NCI-H1417 (cell line): ENCODE measurements around the gene KISS1R.
"Not testable (repeated sequence)": the region's sequence is repeated elsewhere in the genome, so short reads cannot be mapped to it uniquely, and the experiment has no call there.

Experiments
- DNase-seq, 3 experiments: peaks; one replicate each; lab custom pipeline; 2025; lab: John Stamatoyannopoulos, UW

The KISS1R gene

DNA sequence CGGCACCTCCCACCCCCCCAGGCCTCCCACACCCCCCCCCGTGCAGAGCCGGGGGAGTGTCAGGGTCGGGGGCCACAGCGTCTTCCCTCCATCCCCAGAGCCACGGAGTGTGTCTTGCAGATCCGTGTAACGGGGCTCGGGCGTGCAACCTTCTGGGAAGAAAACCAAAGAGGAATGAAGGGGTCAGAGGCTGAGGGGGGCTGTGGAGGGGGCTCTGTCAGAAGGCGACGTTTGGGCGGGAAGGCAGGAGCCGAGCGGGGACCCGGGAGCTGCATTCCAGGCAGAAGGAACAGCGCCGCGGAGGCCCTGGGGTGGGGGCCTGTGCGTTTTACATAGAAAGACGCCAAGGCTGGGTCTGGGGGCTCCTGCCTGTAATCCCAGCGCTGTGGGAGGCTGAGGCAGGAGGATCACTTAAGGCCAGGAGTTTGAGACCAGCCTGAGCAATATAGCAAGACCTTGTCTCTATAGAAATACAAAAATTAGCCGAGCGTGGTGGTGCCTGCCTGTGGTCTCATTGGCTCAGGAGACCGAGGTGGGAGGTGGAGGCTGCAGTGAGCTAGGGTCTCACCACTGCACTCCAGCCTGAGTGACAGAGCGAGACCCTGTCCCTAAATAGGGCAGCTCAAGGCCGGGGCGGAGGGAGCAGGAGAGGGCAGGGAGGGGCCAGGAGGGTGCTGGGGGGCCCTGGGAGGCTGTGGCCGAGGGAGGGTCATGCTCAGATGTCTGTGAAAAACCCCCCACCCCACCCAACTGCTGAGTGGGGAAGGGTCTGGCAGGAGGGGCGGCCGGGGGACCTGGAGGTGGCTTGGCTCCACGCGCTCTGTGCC, 36.5 kb downstream of the KISS1R start:
- DNase-seq: no peak

DNA sequence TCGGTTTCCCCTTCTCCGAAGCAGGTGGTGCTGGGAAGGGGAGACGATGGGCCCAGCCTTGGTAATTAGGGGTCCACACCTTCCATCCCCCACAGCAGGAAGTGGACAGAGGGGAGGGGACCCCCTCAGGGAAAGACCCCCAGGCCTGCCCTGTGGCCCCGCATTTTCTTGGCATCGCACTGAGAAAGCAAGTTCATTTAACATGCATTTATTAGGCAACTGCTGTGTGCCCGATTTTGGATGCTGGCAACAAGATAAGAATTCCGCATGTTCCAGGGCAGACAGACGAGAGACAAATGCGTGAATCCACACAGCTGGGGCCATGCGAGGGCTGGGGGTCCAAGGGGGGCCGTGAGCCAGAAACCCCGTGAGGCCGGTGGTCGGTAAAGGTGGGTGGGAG, 37.1 kb downstream of the KISS1R start:
- DNase-seq: no peak

DNA sequence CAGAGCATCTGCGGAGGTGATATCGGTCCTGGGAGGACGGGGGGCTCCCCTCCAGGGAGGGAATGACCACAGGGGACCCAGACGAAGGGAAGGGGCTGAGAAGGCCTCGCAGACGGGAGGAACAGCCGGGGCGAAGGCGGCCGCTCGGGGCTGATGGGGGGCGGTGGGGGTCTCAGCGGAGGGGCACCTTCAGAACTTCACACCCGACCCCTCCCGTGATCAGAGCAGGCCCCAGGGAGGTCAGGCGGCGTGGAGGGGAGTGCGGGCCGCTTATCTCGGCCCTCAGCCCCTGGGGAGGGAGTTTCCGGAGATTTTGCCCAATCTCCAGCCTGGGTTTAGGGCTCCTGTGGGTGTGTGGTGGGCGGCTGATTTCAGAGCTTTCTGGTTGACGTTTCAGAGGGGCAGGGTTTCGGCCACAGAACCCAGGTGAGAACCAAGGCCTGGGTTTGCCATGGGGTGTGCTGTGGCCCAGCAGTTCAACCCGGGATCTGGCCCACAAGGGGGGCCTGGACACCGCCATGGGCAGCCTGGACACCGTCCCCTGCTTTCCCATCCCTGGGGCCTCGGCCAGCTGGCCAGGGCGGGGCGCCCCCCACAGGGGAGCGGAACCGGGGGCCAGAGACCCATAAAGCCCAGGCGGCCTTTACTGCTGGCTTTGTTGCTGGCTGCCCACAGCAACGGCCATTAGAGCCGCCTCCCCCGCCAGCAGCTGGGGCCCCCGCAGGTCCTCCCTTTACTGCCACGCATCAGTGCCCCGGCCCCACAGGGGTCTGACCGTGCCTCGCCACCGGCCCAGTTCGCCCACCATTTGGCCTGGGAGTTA, 37.8 kb downstream of the KISS1R start:
- DNase-seq: no peak

DNA sequence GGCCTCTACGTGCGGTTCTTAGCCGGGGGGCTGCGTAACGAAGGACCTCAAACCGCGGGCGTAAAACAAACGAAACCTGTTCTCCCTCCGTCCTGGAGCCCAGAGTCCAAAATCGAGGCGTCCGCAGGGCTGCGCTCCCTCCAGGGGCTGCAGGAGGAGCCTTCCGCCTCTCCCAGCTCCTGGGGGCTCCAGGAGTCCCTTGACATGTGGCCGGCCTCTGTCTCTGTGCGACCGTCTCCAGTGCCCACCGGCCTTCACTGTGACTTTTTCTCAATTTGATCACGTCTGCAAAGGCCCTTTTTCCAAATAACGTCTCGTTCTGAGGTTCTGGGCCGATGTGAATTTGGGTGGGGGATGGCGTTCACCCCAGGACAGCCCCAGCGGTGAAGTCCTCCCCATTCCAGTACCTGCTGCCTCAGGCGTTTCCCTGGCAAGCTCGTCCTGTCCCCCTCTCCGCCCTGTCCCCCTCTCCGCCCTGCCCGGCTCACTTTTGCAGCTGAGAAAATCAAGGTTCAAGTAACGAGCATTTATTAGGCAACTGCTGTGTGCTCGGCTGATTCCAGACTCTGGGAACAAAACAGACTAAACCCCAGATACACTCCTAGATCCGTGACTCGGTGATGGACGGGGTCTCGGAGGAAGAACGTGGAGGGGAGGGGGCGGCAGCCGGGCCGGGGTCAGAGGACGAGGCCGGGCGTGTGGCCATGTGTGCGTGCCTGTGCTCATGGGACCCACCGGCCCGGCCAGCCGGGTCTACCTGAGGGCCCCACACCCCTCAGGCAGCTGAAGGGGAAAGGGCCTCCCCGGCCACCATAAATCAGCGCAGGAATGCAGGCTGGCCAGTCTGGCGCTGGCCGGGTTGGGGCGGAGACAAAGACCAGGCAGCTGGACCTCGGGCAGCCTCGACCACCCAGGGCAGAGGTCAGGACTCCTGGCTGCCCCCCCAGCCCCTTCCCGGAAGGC, 39.0 kb downstream of the KISS1R start:
- no peak for DNase-seq

DNA sequence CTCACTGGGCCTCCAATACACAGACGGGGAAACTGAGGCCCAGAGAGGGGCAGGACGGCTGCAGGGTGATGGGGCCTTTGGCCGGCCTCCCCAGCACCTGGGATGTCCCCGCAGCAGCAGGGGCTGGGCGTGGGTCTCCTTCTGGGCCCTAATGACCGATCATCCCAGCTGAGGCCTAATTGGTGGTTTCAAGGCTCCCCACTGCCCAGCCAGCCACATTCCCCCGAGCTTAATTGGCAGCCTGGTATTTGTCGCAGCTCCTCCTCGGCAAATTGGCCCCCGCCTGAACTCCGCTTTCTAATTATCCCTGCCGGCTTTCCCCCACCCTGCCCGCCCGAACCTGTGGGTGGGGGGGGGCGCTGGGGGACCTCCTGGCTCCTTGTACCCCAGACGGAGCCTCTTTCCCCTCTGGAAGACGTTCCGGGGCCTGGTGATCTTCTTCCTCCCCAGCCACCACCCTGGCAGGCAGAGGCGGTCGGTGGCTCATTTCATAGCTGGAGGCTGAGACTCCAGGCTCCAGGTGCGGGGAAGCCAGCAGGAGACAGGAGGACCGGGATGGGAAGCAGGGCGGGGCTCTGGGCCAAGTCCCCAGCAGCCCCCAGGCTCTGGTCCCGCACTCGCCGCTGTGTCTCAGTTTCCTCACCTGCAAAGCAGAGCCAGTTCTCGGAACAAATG, 39.8 kb downstream of the KISS1R start:
- DNase-seq: peak in 2 of 3 experiments; percentile 44 to 62

DNA sequence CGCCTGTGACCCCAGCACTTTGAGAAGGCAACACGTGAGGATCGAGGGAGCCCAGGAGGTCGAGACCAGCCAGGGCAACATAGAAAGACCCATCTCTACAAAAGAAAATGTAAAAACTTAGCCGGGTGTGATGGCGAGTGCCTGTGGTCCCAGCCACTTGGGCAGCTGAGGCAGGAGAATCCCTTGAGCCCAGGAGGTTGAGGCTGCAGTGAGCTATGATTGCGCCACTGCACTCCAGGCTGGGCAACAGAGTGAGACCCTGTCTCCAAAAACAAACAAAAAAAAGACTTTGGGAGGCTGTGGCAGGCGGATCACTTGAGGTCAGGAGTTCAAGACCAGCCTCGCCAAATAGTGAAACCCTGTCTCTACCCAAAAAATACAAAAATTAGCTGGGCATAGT, 40.4 kb downstream of the KISS1R start:
- DNase-seq: not testable (repeated sequence)

DNA sequence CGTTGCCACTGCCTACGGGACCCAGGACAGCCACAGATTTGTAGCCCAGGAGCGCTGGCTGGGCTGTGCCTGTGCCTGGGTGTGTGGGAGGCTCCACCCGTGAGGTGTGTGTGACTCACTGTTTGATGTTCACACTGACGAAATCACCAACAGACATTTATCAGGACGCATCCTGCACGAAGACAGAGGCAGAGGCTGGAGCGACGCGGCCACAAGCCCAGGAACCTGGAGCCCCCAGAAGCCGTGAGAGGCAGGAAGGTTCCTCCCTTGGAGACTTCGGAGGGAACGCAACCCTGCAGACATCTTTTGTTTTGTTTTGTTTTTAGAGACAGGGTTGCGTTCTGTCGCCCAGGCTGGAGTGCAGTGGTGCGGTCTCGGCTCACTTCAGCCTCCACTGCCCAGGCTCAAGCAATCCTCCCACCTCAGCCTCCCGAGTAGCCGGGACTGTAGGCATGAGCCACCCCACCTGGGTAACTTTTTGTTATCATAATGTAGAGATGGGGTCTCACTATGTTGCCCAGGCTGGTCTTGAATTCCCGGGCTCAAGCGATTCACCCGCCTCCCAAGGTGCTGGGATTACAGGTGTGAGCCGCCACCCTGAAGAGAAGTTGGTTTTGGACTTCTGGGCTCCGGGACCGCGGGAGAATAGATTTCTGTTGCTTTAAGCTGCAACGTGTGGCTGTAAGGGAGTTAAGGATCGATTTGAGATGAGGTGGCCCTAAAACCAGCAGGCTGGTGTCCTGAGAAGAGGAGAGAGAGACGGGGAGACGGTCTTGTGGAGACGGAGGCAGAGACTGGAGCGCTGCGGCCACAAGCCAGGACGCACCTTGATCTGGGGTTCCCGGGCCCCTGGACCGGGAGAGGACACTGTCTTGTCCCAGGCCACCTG, 42.1 kb downstream of the KISS1R start:
- no peak for DNase-seq

DNA sequence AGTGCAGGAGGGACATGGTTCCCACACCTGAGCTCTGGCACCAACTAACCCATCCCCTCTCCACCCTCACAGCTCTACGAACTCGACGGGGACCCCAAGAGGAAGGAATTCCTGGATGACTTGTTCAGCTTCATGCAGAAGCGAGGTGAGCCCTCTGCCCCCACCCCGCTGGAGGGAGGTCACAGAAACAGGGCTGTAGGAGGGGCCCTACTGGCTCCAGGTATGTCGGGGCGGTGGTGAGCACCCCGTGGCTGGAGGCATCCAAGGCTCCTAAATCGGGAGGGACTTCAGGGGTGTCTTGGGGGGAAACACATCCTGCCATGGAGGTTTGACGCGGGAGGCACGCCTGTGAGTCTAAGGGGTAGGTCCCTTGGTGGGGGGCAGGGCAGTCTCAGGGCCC, 42.9 kb downstream of the KISS1R start:
- no peak for DNase-seq

DNA sequence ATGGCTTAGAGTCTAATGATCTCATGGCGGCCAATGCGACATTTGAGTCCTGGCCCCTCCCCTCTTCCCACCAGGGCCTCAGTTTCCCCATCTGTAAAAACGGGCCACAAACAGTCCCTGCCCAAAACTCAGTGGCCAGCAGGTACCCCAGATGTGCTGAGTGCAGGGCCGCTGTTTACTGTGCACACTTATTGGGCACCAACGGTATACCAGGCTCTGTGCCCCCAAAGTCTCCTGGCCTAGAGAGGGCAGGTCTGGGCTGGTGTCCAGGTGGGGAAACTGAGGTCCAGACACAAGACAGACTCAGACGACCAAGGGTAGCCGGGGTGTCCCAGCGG, 43.4 kb downstream of the KISS1R start:
- no peak for DNase-seq

DNA sequence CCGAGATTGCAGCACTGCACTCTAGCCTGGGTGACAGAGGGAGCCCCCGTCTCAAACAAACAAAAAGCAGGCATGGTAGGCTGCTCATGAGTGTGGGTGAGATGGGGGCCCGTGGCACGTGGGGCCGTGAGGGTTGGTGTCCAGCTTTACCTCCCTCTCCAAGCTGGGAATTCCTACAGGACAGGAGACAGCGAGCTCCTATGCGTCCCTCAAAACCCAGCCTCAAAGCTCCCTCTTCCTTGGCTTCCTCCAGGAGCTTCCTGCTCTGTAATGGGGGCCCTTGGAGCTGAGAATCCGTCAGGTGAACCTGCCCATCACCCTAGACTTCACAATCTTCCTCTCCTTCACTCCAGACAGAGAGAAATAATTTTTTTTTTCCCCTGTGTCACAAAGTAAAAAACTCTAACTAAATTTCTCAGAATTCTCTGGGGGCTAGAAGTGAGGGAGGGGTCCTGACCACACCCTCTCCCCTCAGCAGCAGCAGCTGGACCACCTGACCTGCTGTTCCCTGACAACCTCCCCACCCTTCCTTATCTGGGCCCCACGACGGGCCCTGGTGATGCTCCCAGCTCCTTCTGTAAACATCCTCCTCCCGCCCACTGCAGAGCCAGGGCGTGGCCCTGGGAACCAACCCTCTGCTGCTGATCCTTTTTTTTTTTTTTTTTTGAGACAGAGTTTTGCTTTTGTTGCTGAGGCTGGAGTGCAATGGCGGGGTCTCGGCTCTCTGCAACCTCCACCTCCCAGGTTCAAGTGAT, 44.9 kb downstream of the KISS1R start:
- no peak for DNase-seq

DNA sequence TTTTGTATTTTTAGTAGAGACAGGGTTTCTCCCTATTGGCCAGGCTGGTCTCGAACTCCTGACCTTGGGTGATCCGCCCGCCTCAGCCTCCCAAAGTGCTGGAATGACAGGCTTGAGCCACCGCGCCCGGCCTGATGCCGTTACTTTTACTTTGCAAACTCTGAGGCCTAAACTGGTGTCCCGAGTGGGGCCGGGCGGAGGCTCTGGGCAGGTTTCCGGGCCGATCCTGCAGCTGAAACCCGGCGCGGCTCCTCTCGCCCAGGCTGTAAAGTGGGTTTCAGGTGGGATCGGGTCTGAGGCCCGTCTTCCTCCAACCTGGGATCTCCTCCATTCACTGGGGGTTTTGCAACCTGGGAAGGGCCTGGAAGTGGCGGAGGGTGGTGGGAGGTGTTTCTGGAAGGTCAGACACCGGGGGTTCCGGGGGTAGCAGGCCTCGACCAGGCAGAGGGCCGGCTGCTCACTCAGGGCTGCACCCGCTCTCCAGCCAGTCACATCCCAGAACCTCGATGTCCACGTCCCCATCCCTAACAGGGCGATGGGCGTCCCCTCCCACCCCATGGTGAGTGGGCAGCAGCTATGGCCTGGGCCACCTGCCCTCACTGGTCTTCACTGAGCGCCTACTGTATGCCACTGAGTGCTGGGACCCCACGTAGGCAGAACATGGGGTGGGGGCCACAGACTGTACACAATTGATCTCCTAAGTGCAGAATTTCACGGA, 45.7 kb downstream of the KISS1R start:
- no peak for DNase-seq

DNA sequence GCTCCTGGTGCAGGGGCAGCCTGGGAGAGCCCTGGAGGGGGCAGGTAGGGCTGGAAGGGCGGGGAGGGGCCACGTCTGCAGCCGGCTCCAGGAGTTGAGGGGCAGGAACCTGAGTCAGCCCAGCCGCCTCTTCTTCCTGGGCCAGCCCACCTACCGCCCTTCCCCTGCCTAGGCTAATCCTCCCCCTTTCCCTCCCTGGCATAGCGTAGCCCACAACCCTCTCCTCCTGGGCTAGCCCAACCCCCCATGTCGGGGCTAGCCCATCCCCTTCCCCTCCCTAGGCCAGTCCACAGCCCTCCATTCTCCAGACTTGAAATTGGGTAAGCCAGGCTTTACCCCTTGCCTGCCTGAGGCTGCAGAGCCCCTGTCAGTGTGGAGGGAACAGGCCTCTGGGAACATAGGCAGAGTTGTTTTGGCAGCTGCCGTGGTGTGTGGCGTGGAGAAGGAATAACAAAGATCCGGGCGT, 46.4 kb downstream of the KISS1R start:
- DNase-seq: no peak

DNA sequence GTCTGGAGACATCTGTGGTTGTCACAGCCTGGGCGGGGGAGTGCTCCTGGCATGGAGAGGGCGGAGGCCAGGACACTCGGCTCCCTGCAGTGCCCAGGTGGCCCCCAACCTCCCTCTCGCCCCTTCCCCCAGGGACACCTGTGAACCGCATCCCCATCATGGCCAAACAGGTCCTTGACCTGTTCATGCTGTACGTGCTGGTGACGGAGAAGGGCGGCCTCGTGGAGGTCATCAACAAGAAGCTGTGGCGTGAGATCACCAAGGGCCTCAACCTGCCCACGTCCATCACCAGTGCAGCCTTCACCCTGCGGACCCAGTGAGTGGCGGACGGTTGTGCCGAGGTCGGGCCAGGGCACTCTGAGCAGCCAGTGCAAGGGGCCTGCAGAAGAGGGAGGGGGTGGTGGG, 47.0 kb downstream of the KISS1R start:
- no peak for DNase-seq

DNA sequence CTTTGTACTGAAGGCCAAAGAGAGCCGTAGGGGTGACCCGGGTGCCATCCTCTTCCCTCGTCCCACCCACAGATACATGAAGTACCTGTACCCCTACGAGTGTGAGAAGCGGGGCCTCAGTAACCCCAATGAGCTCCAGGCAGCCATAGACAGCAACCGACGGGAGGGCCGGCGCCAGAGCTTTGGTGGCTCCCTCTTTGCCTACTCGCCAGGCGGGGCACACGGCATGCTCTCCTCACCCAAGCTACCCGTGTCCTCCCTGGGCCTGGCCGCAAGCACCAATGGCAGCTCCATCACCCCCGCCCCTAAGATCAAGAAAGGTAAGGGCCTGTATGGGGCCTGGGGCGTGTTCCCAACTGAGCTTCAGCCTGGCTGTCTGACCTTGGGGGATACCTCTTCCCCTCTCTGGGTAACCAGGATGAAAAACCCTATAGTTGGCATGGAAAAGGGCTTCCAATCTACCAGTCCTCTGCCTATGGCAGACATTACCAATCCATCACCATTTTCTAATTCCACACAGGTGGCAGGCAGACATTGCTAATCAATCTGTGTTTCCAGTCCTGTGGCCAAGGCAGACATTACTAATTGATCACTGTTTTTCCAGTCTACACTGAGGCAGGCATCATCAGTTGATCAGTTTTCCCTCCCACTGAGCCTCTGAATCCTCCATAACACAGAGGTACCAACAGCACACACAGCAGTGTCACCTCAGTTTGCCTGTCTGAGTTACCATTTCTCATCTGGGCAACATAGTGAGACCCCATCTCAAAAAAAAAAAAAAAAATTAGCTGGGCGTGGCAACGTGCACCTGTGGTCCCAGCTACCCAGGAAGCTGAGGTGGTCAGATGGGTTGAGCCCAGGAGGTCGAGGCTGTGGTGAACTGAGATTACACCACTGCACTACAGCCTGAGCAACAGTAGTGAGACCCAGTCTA, 47.9 kb downstream of the KISS1R start:
- DNase-seq: peak in 1 of 3 experiments; percentile 22

DNA sequence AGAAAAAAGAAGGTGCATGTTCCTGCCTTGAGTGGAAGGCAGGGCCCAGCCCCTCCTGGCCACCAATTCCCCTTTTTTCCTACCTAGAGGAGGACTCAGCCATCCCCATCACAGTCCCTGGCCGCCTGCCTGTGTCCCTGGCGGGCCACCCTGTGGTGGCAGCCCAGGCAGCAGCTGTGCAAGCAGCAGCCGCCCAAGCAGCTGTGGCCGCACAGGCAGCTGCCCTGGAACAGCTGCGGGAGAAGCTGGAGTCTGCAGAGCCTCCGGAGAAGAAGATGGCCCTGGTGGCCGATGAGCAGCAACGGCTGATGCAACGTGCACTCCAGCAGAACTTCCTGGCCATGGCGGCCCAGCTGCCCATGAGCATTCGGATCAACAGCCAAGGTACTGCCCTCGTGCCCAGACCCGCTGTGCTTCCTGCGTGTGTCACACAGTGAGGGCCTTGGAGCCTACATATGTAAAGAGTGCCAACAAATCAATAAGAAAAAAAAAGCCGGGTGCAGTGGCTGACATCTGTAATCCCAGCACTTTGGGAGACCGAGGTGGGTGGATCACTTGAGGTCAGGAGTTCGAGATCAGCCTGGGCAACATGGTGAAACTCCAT, 49.5 kb downstream of the KISS1R start:
- DNase-seq: no peak
